GM12878 (cell line): ENCODE data around the gene DLG2. TPM values are rescaled to one million over a fixed set of nuclear protein-coding genes. Genes with fewer than 3 reads are reported as not detected.

Experiments used
- ATAC-seq: fragments of 200-7000 bp; cut with Tn5 transposase; 3 replicates; pipeline ENCODE4 v1.9.1; 2020; ENCODE audit warnings: mild to moderate bottlenecking, moderate library complexity
- BruUV-seq: library from RNA; stranded (reverse); fragments of 400-500 nt; replicated peaks from 2 replicates; lab custom pipeline; 2021; lab: Mats Ljungman, UMichigan
- CTCF ChIA-PET: fragments of 300-600 bp; sonication (Branson Sonifier 250); formaldehyde crosslinking; extraction: SDS; loops from one replicate; lab custom pipeline; 2021; ENCODE audit warnings: inconsistent platforms; lab: Yijun Ruan, JAX
- POLR2A ChIA-PET: fragments of 350-600 bp; formaldehyde crosslinking; extraction: SDS; loops from one replicate; lab custom pipeline; 2021; ENCODE audit warnings: inconsistent platforms; lab: Charles Lee
- RAD21 ChIA-PET: fragments of 300-600 bp; sonication (Branson Sonifier 250); formaldehyde crosslinking; loops from one replicate; lab custom pipeline; 2023; ENCODE audit warnings: antibody characterized with exemption; ENCODE audit not compliant: unreplicated experiment; lab: Charles Lee
- SMC1A ChIA-PET: fragments of 300-600 bp; sonication (Branson Sonifier 250); formaldehyde crosslinking; loops from one replicate; lab custom pipeline; 2023; ENCODE audit not compliant: unreplicated experiment, uncharacterized antibody; lab: Charles Lee
- DNase-seq: peaks from one replicate; pipeline ENCODE4 v3.0.0-alpha.2; 2011; ENCODE audit warnings: low read depth, low spot score
- FAIRE-seq: peaks from 3 replicates; lab custom pipeline; 2011; peaks lifted over from hg19 to GRCh38; lab: Jason Lieb, UNC
- H2AFZ ChIP-seq: 2 replicates; pipeline ENCODE4 v1.6.0; 2011; ENCODE audit warnings: low read depth, low read length, control low read depth; ENCODE audit not compliant: control insufficient read depth
- H3K27ac ChIP-seq: 2 replicates; pipeline ENCODE4 v1.5.1; 2011; ENCODE audit warnings: control low read depth; ENCODE audit not compliant: control insufficient read depth, insufficient read depth
- H3K27me3 ChIP-seq, 2 experiments: replicated peaks in 1 of 2; 2 replicates each; pipeline versions ENCODE4 v1.6.0 to v1.6.1; 2011; ENCODE audit warnings: low read length in 1 of 2; ENCODE audit not compliant: control insufficient read depth in 2 of 2, insufficient read depth in 2 of 2
- H3K36me3 ChIP-seq, 2 experiments: 2 replicates each; pipeline ENCODE4 v1.5.1; 2011; ENCODE audit warnings: low read length in 1 of 2; ENCODE audit not compliant: control insufficient read depth in 2 of 2, insufficient read depth in 2 of 2
- H3K4me1 ChIP-seq: 2 replicates; pipeline ENCODE4 v1.6.1; 2011; ENCODE audit warnings: mild to moderate bottlenecking, low read length, moderate library complexity, mixed read lengths; ENCODE audit not compliant: control insufficient read depth, insufficient read depth
- H3K4me2 ChIP-seq: 2 replicates; pipeline ENCODE4 v1.6.0; 2011; ENCODE audit warnings: control low read depth; ENCODE audit not compliant: control insufficient read depth, insufficient read depth
- H3K4me3 ChIP-seq: fragments of 200-600 bp; sonication (generic); 2 replicates; pipeline ENCODE4 v1.5.1; 2016
- H3K79me2 ChIP-seq: 2 replicates; pipeline ENCODE4 v1.6.0; 2011; ENCODE audit warnings: low read length; ENCODE audit not compliant: control insufficient read depth, insufficient read depth
- H3K9ac ChIP-seq: 2 replicates; pipeline ENCODE4 v1.8.0; 2011; ENCODE audit warnings: low read length, control low read depth, mixed read lengths; ENCODE audit not compliant: control insufficient read depth, insufficient read depth
- H3K9me3 ChIP-seq: replicated peaks from 3 replicates; pipeline ENCODE4 v1.5.1; 2011; ENCODE audit warnings: mild to moderate bottlenecking, low read length; ENCODE audit not compliant: control insufficient read depth, insufficient read depth
- H4K20me1 ChIP-seq: 2 replicates; pipeline ENCODE4 v1.6.0; 2011; ENCODE audit not compliant: control insufficient read depth, insufficient read depth
- BACH1 ChIP-seq: fragments of 450-650 bp; IDR thresholded peaks from 2 replicates; pipeline ENCODE4 v1.6.1; 2017; ENCODE audit warnings: mild to moderate bottlenecking, borderline replicate concordance
- BCL11A ChIP-seq: IDR thresholded peaks from 2 replicates; pipeline ENCODE4 v1.6.1; 2011; ENCODE audit warnings: low read depth, low read length
- EED ChIP-seq: sonication (generic); IDR thresholded peaks from 2 replicates; pipeline ENCODE4 v1.6.1; 2016; ENCODE audit warnings: antibody characterized with exemption, low read depth
- ESRRA ChIP-seq: IDR thresholded peaks from 2 replicates; pipeline ENCODE4 v1.6.1; 2012; ENCODE audit warnings: mild to moderate bottlenecking, low read length, improper control_type of control experiment
- HDAC6 ChIP-seq: fragments of 200-600 bp; sonication (generic); IDR thresholded peaks from one replicate; pipeline ENCODE4 v1.8.0; 2017; ENCODE audit warnings: antibody characterized with exemption; ENCODE audit not compliant: unreplicated experiment
- KDM1A ChIP-seq: fragments of 200-600 bp; sonication (generic); IDR thresholded peaks from 2 replicates; pipeline ENCODE4 v1.6.1; 2016; ENCODE audit warnings: borderline replicate concordance
- POLR2AphosphoS5 ChIP-seq: IDR thresholded peaks from 2 replicates; pipeline ENCODE4 v1.6.1; 2011; ENCODE audit warnings: mild to moderate bottlenecking, low read length, inconsistent platforms
- RAD51 ChIP-seq: fragments of 450-650 bp; IDR thresholded peaks from 2 replicates; pipeline ENCODE4 v1.6.1; 2016; ENCODE audit warnings: moderate library complexity, mild to moderate bottlenecking, inconsistent platforms
- SP1 ChIP-seq: IDR thresholded peaks from one replicate; pipeline ENCODE4 v1.6.1; 2011; ENCODE audit warnings: low read depth, low read length
- SUZ12 ChIP-seq: fragments of 200-600 bp; sonication (generic); IDR thresholded peaks from one replicate; pipeline ENCODE4 v1.6.1; 2018; ENCODE audit warnings: antibody characterized with exemption, mild to moderate bottlenecking; ENCODE audit not compliant: unreplicated experiment
- ZBED1 ChIP-seq: IDR thresholded peaks from 2 replicates; pipeline ENCODE4 v1.6.1; 2016; ENCODE audit warnings: borderline replicate concordance
- ZNF622 ChIP-seq: fragments of 450-650 bp; IDR thresholded peaks from 2 replicates; pipeline ENCODE4 v1.6.1; 2017; ENCODE audit warnings: mild to moderate bottlenecking, inconsistent platforms
- WGBS: methylation state at CpG from one replicate; pipeline ENCODE4 v1.1.6; 2016; ENCODE audit warnings: low lambda C conversion rate; ENCODE audit not compliant: insufficient replicate concordance, insufficient coverage; ENCODE audit errors: missing lambda C conversion rate; 5-methylcytosine and 5-hydroxymethylcytosine counted together
- in situ Hi-C: fragments of 300-500 bp; cut with MboI; formaldehyde crosslinking; loops from 9 replicates; pipeline ENCODE4 v1.14.3; 2018; ENCODE audit warnings: mixed read lengths
- intact Hi-C: fragments of 100-400 bp; cut with micrococcal nuclease; formaldehyde crosslinking; loops from one replicate; pipeline ENCODE4 v1.14.2; 2022; ENCODE audit not compliant: unreplicated experiment
- polyA plus RNA-seq, 11 experiments: library from polyadenylated mRNA; depleted of rRNA in 4 of 11; unstranded in 6 of 11; stranded (reverse) in 5 of 11; fragments of >200 nt; fragmentation: Nextera tagmentation in 4 of 11; fragmentation: Illumina TruSeq in 1 of 11; extraction: Ambion mirVana in 4 of 11; extraction: Trizol in 1 of 11; gene quantifications; 1 replicate in 1 of 11; 2 replicates in 10 of 11; pipeline versions ENCODE4 v1.2.1 to v1.2.3, GENCODE V29; 2011 to 2016; ENCODE audit warnings: inconsistent platforms in 2 of 11, missing spikeins in 2 of 11, low read depth in 1 of 11
- total RNA-seq, 4 experiments: library from RNA; depleted of rRNA in 3 of 4; stranded (reverse); fragments of >200 nt in 3 of 4; fragmentation: Illumina TruSeq in 1 of 4; extraction: Trizol in 1 of 4; gene quantifications; 2 replicates each; pipeline versions ENCODE4 v1.2.1 to v1.2.3, GENCODE V29; 2013 to 2021
- TF ChIP-seq, protein P1 (sequence below): fragments of 450-650 bp; IDR thresholded peaks from 2 replicates; pipeline ENCODE4 v1.6.1; 2017; ENCODE audit warnings: borderline replicate concordance

DLG2 gene
- total and polyA plus RNA-seq, 10 of the 15 experiments (the other 5 are each of a cell fraction or from before 2014, with no cell fraction given), result 0.09 to 0.98 (median 0.35) TPM

- Histone ChIP-seq H3K79me2 (no peaks in the 10 kb centered on the region), H3K4me2 (no peak overlapping the region), H3K36me3 (no peaks in the 10 kb centered on the region), H3K27me3 (no peaks in the 10 kb centered on the region), H2AFZ (no peak overlapping the region), H3K4me1 (no peaks in the 10 kb centered on the region), H3K9me3 (no peaks in the 10 kb centered on the region), H3K27ac (no peak overlapping the region), H3K4me3 (no peak overlapping the region), H4K20me1 (no peaks in the 10 kb centered on the region), H3K9ac (no peak overlapping the region)
- ChIA-PET RAD21 (no interaction called here), CTCF (no interaction called here), SMC1A (no interaction called here), POLR2A (no interaction called here)
- BruUV-seq, result no TSS peak
- 80% methylated on average over 1 of the region's 1 CpG for WGBS
- intact Hi-C loops (no loop called here), in situ Hi-C loops (no loop called here)
- no peak for ATAC-seq
- no peak for DNase-seq
- TF ChIP-seq SP1 (no peak), HDAC6 (no peak), SUZ12 (no peak), POLR2AphosphoS5 (no peak), BACH1 (no peak), ZBED1 (no peak), BCL11A (no peak), KDM1A (no peak), ESRRA (no peak), RAD51 (no peak), EED (no peak), ZNF622 (no peak)
- TF ChIP-seq, protein P1, sequence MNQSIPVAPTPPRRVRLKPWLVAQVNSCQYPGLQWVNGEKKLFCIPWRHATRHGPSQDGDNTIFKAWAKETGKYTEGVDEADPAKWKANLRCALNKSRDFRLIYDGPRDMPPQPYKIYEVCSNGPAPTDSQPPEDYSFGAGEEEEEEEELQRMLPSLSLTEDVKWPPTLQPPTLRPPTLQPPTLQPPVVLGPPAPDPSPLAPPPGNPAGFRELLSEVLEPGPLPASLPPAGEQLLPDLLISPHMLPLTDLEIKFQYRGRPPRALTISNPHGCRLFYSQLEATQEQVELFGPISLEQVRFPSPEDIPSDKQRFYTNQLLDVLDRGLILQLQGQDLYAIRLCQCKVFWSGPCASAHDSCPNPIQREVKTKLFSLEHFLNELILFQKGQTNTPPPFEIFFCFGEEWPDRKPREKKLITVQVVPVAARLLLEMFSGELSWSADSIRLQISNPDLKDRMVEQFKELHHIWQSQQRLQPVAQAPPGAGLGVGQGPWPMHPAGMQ, result no peak
- no peak for FAIRE-seq
Measured at GRCh38 chr11:85187992-85188391, 439.2 kb downstream of the DLG2 start.
